Measurements from ENCODE around the gene WSCD2.

GRCh38 chr12:108213871-108214445 lies 84.9 kb downstream of the WSCD2 start:
- TF ChIP-seq POLR2AphosphoS5 (IDR thresholded peaks at IDR 0.05; ENCODE audit: borderline replicate concordance, low read depth, low read length) (no peak), EZH2 (IDR thresholded peaks at IDR 0.05) (no peak), FOXP2 (optimal IDR thresholded peaks at IDR 0.05; ENCODE audit: control extremely low read depth, extremely low read length, insufficient read depth) (no peak)
